Mucosa of stomach (tissue), 1 donor: ENCODE results near the gene FEM1B.

Experiments used
- H3K27me3 ChIP-seq: one replicate; pipeline ENCODE4 v1.7.0; 2013; ENCODE audit warnings: mild to moderate bottlenecking, low read length; ENCODE audit not compliant: control insufficient read depth, insufficient read depth
- H3K36me3 ChIP-seq: one replicate; pipeline ENCODE4 v1.7.0; 2013; ENCODE audit warnings: low read length; ENCODE audit not compliant: control insufficient read depth, insufficient read depth
- H3K4me1 ChIP-seq: one replicate; pipeline ENCODE4 v1.7.0; 2013; ENCODE audit warnings: mild to moderate bottlenecking, low read length; ENCODE audit not compliant: control insufficient read depth, insufficient read depth
- H3K4me3 ChIP-seq: one replicate; pipeline ENCODE4 v1.7.0; 2013; ENCODE audit warnings: low read length
- H3K9ac ChIP-seq: one replicate; pipeline ENCODE4 v1.7.0; 2013; ENCODE audit warnings: mild to moderate bottlenecking, low read length, moderate library complexity
- H3K9me3 ChIP-seq: one replicate; pipeline ENCODE4 v1.7.0; 2013; ENCODE audit warnings: mild to moderate bottlenecking, low read length, moderate library complexity; ENCODE audit not compliant: control insufficient read depth
- donor health status: Pancreatic carcinoma.

Gene FEM1B

DNA sequence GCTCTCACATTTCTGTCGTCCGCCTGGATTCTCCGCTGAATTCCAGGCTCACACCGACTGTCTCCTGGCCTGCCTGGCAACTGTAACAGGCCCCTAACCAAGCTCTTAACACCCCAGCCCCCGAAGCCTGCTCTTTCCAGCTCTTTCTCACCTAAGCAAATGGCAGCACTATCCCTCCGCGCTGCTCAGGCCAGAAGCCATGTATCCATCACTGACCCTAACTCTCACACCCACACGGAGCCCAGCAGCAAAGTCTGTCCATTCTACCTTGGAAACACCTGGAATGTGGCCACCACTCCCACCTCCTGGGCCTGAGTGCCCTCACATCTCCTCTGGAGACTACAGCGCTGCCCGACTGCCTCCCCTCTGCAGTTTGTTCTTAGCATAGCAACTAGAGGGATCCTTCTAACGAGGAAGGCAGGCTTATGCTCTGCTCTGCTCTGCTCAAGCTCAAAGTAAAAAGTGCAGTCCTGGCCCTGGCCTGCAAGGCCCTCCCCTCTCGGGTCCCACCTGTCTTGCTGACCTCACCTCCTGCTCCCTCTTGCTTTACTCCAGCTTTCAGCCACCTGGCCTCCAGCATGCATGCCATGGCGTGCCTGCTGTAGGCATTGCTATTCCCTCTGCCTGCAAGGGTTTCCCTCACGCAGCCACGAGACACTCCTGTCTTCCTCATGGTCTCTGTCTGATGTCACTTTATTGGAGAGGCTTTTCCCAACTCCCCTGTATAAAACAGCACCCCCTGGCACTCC lies 27.2 kb downstream of the FEM1B start:
- H3K4me1 ChIP-seq: peaks cover under 1% of the 10 kb centered on the region
- no peak overlapping the region for H3K9ac ChIP-seq
- H3K9me3 ChIP-seq: no peaks in the 10 kb centered on the region
- H3K36me3 ChIP-seq: no peaks in the 10 kb centered on the region
- H3K4me3 ChIP-seq: no peak overlapping the region
- H3K27me3 ChIP-seq: no peaks in the 10 kb centered on the region

DNA sequence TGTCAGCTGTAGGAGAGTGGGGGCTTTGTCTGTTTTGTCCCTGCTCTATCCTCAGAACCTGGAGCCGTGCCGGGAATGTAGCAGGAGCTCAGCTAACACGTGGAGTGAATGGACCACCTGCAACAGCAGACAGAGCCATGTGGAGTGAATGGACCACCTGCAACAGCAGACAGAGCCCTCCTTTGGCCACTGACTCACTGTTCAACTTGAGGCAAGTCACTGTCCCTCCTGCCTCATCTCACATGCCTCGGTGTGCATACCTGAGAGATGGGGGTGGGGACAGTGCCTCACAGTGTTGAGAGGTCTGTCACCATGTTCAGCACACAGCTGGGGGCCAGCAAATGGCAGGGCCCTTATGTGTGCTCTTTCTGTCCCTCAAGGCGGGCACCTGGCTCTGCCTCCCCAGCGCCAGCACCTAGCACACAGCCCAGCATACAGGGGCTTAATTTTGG lies 27.9 kb downstream of the FEM1B start:
- no peaks in the 10 kb centered on the region for H3K9me3 ChIP-seq
- no peak overlapping the region for H3K4me3 ChIP-seq
- H3K36me3 ChIP-seq: no peaks in the 10 kb centered on the region
- no peaks in the 10 kb centered on the region for H3K4me1 ChIP-seq
- H3K9ac ChIP-seq: no peak overlapping the region
- H3K27me3 ChIP-seq: no peaks in the 10 kb centered on the region

DNA sequence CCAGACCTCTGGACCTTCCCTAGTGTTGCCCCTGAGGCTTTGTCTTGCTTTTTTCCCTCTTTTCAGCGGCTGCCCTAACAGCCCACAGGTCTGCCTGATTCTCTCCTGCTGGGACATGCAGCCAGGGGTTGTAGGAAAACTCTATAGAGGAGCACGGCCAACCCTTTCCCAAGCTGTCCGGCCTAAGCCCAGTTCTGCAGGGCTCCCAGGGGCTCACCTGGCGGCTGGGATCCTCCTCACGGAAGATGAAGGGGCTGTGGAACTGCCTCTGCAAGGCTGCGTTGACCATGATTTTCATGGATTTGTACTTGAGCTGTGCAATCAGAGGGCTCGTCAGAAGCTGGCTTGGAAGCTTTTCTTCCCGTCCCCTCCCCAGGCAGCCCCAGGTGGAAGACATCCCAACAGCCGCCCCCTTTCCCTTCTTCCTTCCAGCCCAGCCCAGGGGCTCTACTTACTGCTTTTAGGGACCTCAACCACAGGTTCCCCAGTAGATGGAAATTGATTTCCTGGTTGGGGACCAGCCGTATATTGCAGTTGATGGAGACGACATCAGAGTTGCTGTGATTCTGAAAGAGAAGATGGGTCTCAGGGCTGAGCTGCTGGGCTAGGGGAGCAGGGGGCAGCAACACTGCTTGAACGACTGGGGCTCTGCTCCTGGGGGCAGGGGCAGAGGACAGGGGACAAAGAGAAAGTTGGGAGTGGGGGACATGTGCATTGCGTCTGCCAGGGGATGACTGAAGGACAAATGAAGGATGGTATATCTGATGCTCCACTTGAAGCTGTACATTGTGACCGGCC lies 29.8 kb downstream of the FEM1B start:
- H3K36me3 ChIP-seq: no peaks in the 10 kb centered on the region
- H3K9me3 ChIP-seq: no peaks in the 10 kb centered on the region
- H3K4me3 ChIP-seq: no peak overlapping the region
- H3K9ac ChIP-seq: no peak overlapping the region
- H3K27me3 ChIP-seq: no peaks in the 10 kb centered on the region
- H3K4me1 ChIP-seq: no peaks in the 10 kb centered on the region

DNA sequence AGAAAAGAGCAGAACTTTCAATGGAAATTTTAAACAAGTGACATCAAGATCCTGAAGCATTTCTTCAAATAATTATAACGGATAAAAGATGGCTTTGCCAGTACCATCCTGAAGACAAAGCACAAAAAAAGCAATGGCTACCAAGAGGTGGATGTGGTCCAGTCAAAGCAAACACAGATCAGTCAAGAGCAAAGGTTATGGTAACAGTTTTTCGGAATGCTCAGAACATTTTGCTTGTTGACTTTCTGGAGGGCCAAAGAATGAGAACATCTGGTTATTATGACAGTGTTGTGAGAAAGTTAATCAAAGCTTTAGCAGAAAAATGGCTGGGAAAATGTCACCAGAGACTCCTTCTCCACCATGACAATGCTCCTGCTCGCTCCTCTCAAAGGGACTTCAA lies 31.5 kb downstream of the FEM1B start:
- H3K9me3 ChIP-seq: no peaks in the 10 kb centered on the region
- H3K4me3 ChIP-seq: no peak overlapping the region
- H3K9ac ChIP-seq: no peak overlapping the region
- no peaks in the 10 kb centered on the region for H3K36me3 ChIP-seq
- no peaks in the 10 kb centered on the region for H3K4me1 ChIP-seq
- no peaks in the 10 kb centered on the region for H3K27me3 ChIP-seq

DNA sequence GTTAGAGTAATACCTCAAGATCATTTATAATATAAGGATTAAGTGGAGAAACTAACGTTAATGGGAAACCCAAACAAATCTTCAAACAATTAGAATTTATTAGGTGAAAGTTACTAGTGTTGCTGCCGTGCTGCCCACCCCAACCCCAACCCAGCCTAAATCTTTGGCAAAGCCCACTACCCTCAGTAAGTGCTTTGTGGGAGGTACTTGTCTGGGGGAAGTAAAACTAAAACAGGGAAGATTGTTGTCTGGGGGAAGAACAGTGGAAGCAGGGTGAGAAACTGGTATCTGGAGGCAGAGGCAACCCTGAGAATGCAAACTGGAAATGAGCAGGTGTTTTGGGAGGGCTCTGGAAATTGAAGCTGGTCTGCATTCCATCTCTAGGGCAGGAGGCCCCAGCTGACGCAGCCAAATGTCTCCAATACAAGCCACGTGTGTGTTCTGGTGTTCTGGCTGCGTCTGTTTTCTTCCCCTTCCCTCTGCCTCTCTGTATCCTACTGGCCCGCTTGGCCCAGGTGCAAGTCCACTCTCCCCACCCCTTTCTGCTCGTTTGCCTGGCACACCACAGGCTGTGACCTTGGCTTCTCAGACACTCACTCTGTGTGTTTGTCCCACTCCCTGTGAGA lies 32.7 kb downstream of the FEM1B start:
- H3K9me3 ChIP-seq: no peaks in the 10 kb centered on the region
- no peaks in the 10 kb centered on the region for H3K27me3 ChIP-seq
- no peaks in the 10 kb centered on the region for H3K4me1 ChIP-seq
- H3K36me3 ChIP-seq: no peaks in the 10 kb centered on the region
- H3K4me3 ChIP-seq: no peak overlapping the region
- no peak overlapping the region for H3K9ac ChIP-seq

DNA sequence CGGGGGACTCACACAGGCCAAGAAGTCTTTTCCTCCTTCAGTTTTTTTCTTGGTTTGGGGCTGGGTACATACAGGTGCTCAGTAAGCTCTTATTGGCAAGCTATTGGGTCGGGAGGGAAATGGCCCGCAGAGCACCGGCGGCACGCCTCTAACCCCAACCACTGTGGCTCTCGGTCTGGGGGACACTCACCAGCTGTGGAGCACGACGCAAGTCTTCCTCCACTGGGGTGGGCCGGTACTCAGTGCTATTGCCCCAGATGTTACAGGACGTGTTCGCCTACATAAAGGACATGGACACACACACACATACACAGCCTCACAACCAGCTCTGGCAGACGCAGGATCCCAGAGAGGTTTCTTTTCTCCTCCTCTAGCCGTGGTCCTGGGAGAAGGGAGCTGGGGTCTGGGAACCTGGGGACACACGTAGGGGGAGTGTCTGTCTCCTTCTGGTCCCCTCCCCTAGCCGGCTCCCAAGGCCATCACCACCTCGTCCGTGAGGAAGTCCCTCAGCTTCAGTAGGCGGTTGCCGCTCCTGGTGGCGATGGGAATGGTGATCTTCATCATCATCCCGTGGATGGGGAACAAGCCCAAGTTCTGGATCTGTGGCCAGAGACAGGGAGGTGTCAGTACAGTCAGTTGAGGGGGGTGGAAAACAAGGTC lies 33.4 kb downstream of the FEM1B start:
- Histone ChIP-seq H3K4me3 (no peak overlapping the region), H3K4me1 (no peaks in the 10 kb centered on the region), H3K9ac (no peak overlapping the region), H3K36me3 (no peaks in the 10 kb centered on the region), H3K27me3 (no peaks in the 10 kb centered on the region), H3K9me3 (no peaks in the 10 kb centered on the region)

DNA sequence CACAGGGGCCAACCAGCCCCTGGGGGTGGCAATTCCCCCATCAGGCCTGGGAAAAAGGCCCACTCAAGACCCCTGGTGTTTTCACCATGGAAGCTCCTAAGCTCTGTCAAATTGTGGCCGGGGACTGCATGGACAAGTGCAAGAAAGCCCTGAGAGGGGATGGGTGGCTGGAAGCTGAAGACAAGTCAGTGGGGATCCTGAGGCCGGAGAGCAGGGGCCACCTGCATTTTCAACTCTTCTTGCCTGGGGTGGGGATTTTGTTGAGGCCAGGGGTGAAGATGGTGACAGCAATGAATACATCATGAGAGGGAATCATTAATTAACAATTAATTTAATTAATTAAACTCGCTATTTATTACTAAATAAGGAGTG lies 33.9 kb downstream of the FEM1B start:
- Histone ChIP-seq H3K4me1 (no peaks in the 10 kb centered on the region), H3K36me3 (no peaks in the 10 kb centered on the region), H3K9me3 (no peaks in the 10 kb centered on the region), H3K27me3 (no peaks in the 10 kb centered on the region), H3K9ac (no peak overlapping the region), H3K4me3 (no peak overlapping the region)

DNA sequence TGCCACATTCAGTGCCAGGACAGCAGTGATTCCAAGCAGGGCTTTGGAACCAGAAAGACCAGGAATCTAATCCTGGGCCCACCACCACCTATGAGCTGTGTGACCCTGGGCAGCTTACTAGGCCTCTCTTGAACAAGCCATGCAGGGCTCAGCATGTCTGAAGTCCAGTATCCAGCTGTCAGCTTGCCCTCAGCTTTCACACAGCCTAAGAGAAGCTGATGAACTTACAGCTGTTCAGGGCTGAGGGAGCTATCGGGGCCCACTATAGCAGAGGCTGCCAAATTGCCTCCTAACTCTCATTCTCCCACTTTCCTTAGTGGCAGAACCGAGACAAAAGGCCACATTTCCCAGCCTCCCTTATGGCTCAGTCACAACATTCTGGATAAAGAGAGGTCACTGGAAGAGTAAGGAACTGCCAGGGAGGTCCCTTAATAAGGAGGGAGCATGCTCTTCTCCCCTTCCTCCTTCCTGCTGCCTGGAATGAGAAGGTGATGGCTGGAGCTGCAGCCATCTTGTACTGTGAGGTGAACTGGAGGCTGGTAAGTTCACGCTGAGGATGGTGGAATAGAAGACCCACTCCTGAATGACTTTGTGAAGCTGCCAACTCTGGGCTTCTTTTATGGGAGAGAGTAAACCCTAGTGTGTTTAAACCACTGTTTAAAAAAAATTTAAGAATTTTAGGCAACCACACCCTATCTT lies 34.5 kb downstream of the FEM1B start:
- H3K9ac ChIP-seq: no peak overlapping the region
- no peaks in the 10 kb centered on the region for H3K4me1 ChIP-seq
- H3K4me3 ChIP-seq: no peak overlapping the region
- no peaks in the 10 kb centered on the region for H3K9me3 ChIP-seq
- no peaks in the 10 kb centered on the region for H3K36me3 ChIP-seq
- H3K27me3 ChIP-seq: peaks cover 4% of the 10 kb centered on the region

DNA sequence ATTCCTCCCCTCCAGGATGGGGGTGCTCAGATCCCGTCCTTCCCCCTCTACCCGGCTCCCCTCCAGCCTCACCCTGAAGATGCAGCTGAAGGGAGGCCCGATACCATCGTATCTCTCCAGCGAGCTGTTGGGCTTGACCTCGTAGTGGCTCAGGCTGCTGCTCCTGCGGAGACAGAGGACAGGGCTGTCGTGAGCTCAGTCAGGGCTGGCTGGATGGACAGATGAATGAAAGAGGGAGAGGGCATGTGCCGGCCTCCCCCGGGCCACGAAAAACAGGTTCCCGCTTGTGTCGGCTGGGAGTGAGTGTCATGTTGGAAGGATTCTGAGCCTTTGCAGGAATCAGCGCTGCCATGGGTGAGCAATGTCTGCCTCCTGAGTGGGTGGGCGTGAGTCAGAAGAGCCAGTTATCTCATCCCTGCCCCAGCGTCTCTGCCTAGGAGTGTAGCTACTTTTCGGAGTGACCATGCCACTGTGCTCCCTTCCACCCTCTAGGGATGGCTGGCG lies 35.2 kb downstream of the FEM1B start:
- Histone ChIP-seq H3K9ac (no peak overlapping the region), H3K4me1 (no peaks in the 10 kb centered on the region), H3K9me3 (no peaks in the 10 kb centered on the region), H3K36me3 (no peaks in the 10 kb centered on the region), H3K27me3 (peaks cover 4% of the 10 kb centered on the region), H3K4me3 (no peak overlapping the region)

DNA sequence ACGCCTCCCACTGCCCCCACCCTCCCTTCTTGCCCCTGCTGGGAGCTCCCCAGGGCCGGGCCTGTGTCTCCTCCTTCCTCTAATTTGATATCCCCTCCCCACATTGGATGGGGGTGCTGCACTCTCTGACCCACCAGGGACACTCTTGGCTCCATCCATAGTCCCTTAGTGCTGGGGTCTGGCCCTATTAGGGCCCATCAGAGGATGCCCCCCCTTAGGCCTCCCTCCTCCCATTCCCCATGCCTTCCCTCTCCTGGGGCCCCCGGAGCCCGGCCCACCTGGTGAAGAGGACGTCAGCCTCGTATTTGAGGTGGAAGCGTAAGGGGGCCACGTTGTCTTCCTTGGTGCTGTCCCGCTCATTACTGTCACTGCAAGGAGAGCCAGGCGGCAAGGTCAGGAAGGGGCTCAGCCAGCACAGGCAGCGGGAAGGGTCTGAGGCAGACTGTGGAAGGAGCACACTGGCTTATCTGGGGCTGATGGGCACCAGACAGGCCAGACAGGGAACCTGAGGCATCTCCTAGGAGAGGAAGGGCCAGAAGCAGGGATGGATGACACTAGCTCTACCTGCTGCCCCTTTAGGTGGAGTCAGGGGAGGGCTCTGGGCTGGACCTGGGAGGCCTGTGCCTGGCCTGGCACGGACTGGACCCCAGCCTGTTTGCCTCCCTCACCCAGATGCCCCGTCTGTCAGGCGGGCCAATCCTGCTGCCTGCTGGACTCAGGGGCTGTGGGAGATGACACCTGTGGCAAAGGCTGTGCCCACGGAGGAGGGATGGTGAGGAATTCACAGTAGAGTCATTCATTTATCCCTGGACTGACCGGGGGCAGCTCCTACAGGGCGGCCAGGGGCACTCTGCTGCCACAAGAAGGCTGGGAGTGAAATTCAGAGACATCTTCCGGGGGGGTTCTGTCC lies 36.2 kb downstream of the FEM1B start:
- peaks cover 4% of the 10 kb centered on the region for H3K27me3 ChIP-seq
- H3K36me3 ChIP-seq: no peaks in the 10 kb centered on the region
- H3K4me3 ChIP-seq: no peak overlapping the region
- no peaks in the 10 kb centered on the region for H3K9me3 ChIP-seq
- no peaks in the 10 kb centered on the region for H3K4me1 ChIP-seq
- H3K9ac ChIP-seq: no peak overlapping the region

DNA sequence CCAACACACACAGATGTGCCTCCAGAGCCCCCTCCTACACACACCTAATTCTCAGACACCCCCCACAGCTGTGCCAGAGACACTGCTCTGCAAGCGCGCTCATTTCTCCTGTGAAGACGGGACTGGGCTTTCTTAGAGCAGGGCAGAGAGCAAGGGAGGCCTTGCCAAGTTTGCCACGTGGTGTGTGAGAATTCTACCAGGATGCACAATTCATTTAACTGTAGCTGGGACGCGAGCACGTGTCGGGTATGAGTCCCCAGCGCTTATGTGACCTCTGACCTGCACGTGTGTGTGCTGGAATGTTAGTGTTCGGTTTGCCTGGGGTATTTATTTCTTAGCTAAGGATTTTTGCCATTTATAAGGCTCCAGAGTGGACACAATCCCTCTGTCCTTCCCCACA lies 37.0 kb downstream of the FEM1B start:
- H3K4me3 ChIP-seq: no peak overlapping the region
- H3K9ac ChIP-seq: no peak overlapping the region
- no peaks in the 10 kb centered on the region for H3K4me1 ChIP-seq
- peaks cover 4% of the 10 kb centered on the region for H3K27me3 ChIP-seq
- no peaks in the 10 kb centered on the region for H3K36me3 ChIP-seq
- no peaks in the 10 kb centered on the region for H3K9me3 ChIP-seq
